GM12892 (cell line): ENCODE measurements around the gene FOXP2.
"Not testable (repeated sequence)": the region's sequence is repeated elsewhere in the genome, so short reads cannot be mapped to it uniquely, and the experiment has no call there.

Source experiments
- DNase-seq: peaks from one replicate; pipeline ENCODE4 v3.0.0; 2011; ENCODE audit not compliant: insufficient read length
- FAIRE-seq: peaks from 2 replicates; lab custom pipeline; 2011; peaks lifted over from hg19 to GRCh38; lab: Jason Lieb, UNC
- POLR2A ChIP-seq: IDR thresholded peaks from 2 replicates; pipeline ENCODE4 v1.6.1; 2011; ENCODE audit warnings: low read depth, low read length, control low read depth
- POLR2AphosphoS5 ChIP-seq: IDR thresholded peaks from 2 replicates; pipeline ENCODE4 v1.6.1; 2011; ENCODE audit warnings: low read depth, low read length, control low read depth
- TAF1 ChIP-seq: IDR thresholded peaks from 2 replicates; pipeline ENCODE4 v1.6.1; 2011; ENCODE audit warnings: low read depth, mild to moderate bottlenecking, control low read depth, low read length, borderline replicate concordance

FOXP2 gene

DNA sequence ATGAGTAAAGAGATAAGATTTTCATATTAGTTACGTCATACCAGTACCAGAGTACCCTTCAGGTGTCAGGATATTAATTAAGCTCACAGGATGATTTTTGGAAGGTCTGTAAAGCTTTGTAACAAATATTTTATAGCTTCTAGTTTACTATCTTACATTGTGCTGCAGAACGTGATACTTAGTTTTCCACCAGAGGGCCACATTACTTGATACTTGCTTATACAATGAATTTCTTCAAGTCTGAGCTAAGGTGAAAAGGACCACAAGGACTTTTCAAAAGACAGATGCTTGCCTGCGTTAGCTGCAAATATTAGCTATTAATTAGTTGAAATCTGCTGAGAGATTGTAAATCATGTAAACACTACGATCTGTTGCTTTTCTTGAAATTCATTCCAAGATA, 12.2 kb downstream of the FOXP2 start:
- TF ChIP-seq POLR2AphosphoS5 (no peak), POLR2A (no peak), TAF1 (no peak)
- DNase-seq: no peak
- no peak for FAIRE-seq

DNA sequence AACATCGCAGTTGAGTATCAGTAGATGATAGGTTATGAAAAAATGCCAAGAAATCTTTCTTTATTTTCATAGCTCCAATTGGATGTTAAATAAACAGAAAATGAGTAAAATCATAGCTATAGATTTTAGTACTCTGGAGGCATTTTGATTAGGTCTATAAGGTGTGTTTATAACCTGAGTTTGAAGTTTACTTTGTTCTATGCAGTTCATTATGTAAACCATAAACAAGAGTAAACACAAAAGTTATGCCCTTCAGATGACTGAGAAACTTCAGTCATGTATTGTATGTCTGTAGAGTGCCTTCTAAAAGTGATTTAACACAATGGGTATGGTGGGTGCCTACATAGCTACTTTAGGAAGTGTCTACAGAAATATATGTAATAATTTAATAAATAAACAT, 13.6 kb downstream of the FOXP2 start:
- FAIRE-seq (no peak), DNase-seq (no peak)
- TF ChIP-seq TAF1 (no peak), POLR2A (no peak), POLR2AphosphoS5 (no peak)

DNA sequence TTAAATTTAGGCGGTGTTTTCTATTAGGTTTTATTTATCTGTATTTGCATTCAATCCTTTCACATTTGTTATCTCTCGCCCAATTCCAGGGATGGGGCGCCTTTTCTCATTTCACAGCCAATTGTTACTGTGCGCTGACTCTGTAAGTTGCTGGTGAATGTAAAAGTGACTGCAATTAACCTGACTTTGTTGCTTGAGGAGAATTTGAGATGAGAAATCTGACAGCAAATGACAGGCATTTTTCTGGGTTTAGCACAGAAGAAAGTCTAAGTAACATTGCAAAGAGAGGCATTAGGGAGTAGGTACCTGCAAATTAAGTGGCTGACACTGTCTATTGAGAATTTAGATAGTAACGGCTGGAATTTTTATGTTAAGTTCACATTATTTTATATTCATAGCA, 16.6 kb downstream of the FOXP2 start:
- no peak for FAIRE-seq
- TF ChIP-seq POLR2A (no peak), TAF1 (no peak), POLR2AphosphoS5 (no peak)
- no peak for DNase-seq

DNA sequence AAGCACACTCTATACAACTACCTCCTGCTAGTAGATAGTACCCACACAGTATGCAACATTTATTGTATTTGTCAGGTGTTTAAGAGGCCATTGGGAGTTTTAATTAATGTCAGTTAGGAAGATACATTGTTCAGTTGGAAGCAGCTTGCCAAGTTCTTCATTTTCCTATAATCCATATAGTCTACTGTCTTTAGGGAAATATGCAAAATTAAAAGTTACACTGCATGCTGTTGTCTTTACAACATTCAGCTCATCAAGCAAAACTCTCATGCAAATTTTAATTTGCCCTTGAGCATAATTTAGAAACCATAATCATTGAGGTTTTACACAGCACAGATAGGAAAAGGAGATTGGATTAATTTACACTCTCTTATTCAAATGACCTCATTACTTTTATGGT, 17.4 kb downstream of the FOXP2 start:
- FAIRE-seq (peak; percentile 63), DNase-seq (no peak)
- TF ChIP-seq POLR2A (no peak), POLR2AphosphoS5 (no peak), TAF1 (no peak)

DNA sequence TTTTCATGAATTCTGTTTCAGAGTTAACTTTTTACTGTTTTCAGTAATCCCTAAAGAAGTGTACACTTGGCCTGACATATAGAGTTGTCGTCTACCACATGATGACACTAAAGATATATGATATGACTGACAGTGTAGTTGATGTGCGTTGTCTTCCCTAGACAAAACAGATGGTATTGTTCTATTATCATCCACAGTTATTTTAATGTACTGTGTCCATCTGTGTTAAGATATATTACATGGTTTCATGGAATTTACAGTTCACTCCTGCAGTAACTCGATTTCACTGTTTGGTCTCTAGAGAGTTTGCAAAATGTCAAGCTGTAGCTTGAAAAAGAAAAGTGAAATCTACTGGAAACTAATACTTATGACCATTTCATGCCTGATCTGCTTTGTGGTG, 18.1 kb downstream of the FOXP2 start:
- FAIRE-seq (peak; percentile 67), DNase-seq (no peak)
- TF ChIP-seq POLR2AphosphoS5 (no peak), TAF1 (no peak), POLR2A (no peak)

DNA sequence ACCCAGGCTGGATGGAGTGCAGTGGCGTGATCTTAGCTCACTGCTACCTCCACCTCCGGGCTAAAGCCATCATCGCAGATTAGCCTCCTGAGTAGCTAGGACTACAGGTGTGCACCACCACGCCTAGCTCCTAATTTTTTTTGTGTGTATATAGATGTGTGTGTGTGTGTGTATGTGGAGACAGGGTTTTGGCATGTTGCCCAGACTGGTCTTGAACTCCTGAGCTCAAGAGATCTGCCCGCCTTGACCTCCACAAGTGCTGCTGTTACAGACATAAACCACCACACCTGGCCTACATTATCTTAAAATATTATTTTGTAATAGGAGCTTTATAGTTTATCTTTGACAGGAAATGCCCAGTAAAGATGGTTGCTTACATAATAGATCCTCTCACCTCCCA, 25.0 kb downstream of the FOXP2 start:
- DNase-seq (no peak), FAIRE-seq (no peak)

DNA sequence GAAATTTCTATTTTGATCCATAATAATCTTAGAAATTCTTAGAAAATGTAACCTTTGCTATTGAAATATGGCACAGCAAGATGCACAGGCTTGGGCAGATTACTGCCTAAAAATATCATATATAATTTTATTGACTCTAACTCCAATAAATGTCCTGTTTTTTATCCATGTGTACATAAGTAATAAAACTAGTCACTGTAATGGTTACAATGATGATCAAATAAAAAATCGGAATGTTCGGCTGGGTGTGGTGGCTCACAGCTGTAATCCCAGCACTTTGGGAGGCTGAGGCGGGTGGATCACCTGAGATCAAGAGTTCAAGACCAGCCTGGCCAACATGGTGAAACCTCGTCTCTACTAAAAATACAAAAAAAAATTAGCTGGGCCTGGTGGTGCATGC, 26.3 kb downstream of the FOXP2 start:
- not testable (repeated sequence) for DNase-seq, FAIRE-seq

More for the DNA sequence above, 25.0 kb downstream of the FOXP2 start:
- TF ChIP-seq TAF1: no peak
- TF ChIP-seq POLR2A: no peak

DNA sequence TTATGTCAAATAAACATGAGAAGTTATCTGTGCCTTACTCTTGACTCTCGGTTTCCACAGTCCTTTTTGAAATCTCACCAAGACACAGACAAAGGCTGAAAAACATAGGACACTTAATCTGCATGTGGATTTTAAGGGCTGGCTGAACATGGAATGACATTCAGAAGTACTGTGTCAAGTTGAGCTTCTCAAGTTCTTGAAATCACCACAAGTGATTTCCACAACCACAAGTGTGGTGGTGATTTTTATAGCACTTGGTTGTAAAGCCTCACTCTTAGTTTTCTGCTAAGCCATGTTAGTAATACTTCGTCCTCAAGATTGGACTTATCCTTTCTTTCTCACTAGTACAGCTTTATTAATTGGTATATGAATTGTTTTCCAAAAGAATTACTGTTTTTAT, 29.6 kb downstream of the FOXP2 start:
- FAIRE-seq (peak; percentile 60), DNase-seq (no peak)
- no peak for TF ChIP-seq POLR2A
- TF ChIP-seq TAF1: no peak
- TF ChIP-seq POLR2AphosphoS5: no peak

DNA sequence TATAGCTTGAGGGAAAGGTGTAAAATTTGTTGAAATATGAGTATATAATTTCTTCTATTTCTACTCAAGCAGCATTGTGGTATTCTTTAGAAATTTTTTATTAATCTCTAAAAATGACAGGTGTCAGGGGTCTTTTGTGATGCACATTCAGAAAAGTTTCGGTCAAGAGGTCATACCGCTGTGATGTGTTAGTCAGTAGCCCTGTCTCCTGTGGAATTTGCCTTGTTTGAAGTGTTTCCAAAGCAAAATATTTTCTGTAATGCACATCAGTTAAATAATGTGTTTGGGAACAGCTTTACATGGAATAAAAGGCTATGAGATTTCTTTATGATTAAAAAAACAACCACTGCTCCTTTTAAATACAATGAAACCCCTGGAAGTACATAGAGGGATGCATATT, 35.8 kb downstream of the FOXP2 start:
- TF ChIP-seq TAF1 (no peak), POLR2AphosphoS5 (no peak), POLR2A (no peak)
- FAIRE-seq: no peak
- no peak for DNase-seq

DNA sequence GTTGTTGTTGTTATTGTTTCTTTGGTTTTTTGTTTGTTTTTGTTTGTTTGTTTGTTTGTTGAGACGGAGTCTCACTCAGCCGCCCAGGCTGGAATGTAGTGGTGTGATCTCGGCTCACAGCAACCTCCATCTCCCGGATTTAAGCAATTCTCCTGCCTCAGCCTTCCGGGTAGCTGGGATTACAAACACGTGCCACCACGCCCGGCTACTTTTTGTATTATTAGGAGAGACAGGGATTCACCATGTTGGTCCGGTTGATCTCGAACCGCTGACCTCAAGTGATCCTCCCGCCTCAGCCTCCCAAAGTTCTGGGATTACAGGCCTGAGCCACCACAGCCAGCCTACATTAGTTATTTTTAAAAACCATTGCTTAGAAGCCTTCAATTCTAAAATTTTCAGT, 45.0 kb downstream of the FOXP2 start:
- TF ChIP-seq TAF1 (no peak), POLR2AphosphoS5 (no peak), POLR2A (no peak)
- no peak for FAIRE-seq
- no peak for DNase-seq

DNA sequence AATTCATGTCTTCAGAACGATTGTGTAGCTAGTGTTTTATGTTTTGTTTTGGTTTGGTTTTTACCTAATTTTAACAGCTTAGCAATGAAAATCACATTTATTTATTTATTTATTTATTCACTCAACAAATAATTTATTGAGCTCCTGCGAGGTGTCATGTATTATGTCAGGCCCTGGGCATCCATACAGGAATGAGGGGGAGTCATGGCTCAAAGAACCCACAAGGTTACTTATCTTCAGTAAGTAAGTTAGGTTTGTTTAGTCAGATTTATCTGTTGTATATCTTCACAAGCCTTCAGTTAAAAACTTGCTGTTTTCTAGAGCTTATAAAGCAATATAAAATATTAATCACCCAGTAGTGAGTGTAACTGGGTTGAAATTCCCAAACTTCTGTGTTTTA, 45.4 kb downstream of the FOXP2 start:
- DNase-seq (no peak), FAIRE-seq (no peak)
- TF ChIP-seq POLR2AphosphoS5 (no peak), TAF1 (no peak), POLR2A (no peak)

DNA sequence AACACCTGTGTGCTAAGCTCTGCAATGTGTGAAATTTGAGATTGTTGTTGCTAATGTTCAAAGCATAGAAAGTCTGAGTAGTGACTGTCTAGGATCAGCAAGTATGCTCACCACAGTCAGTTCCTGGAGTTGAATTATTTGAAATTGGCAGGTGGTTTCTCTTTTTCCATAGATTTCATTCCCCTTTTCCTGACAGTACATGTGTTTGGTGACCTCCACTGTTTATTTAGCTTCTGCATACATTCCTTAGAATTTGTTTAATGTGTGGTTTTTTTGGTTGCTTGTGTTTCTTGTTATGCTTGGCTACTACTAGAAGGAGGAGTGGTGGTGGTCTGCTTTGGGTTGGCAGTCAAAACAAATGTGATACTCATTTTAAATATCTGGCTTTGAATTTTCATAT, 52.3 kb downstream of the FOXP2 start:
- DNase-seq: no peak
- TF ChIP-seq POLR2A: no peak
- TF ChIP-seq TAF1: no peak
- TF ChIP-seq POLR2AphosphoS5: no peak
- no peak for FAIRE-seq

DNA sequence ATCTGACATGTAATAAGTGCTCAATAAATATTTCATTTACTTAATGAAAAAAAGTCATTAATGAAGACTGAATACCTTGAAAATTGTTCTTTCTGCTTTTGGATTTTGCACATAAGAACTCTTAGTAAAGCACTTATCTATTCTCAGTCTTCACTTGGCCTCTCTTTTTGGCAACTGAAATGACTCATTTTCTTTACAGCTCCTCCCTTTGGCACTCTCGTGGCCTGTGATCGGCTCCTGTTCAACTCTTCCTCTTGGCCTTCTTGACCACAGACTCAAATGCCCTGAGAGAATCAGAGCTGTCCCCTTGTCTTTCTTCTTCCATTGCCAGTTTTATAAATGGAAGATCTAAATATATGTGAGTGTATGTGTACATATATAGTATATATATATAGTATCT, 54.2 kb downstream of the FOXP2 start:
- TF ChIP-seq POLR2AphosphoS5 (no peak), POLR2A (no peak), TAF1 (no peak)
- DNase-seq (no peak), FAIRE-seq (no peak)
